ENCODE results near the gene DMBX1. TPM values are rescaled to one million over a fixed set of nuclear protein-coding genes. Genes with fewer than 3 reads are reported as not detected.

Gene DMBX1
- polyA plus RNA-seq, 6 donors from 2014 or later, result not detected

Other genes starting within 250 kb of the DMBX1 start
- 1 to 10 TPM in 1 of 6 donors, under 1 TPM in 1, not detected in 4; 0.84 to 1.4 TPM for gene RAD54L, start 242.1 kb upstream of the DMBX1 start, polyA plus RNA-seq (ENCODE audit: low read depth in 6 of 6)
- 10 to 100 TPM; 35.6 to 52.5 (median 46.0) TPM for gene LRRC41, start 186.2 kb upstream of the DMBX1 start, polyA plus RNA-seq (ENCODE audit: low read depth in 6 of 6)
- 100 to 1,000 TPM; 280 to 322 (median 304) TPM for gene UQCRH, start 186.1 kb upstream of the DMBX1 start, polyA plus RNA-seq (ENCODE audit: low read depth in 6 of 6)
- gene NSUN4, start 149.0 kb upstream of the DMBX1 start, polyA plus RNA-seq (ENCODE audit: low read depth in 6 of 6), result 10 to 100 TPM; 20.4 to 32.2 (median 23.6) TPM
- gene FAAH, start 95.5 kb upstream of the DMBX1 start, polyA plus RNA-seq (ENCODE audit: low read depth in 6 of 6), result 1 to 10 TPM in 1 of 6 donors, under 1 TPM in 2, not detected in 3; 0.34 to 1.4 (median 0.61) TPM
- gene KNCN, start 61.8 kb downstream of the DMBX1 start, polyA plus RNA-seq (ENCODE audit: low read depth in 6 of 6), result not detected
- gene MKNK1, start 114.4 kb downstream of the DMBX1 start, polyA plus RNA-seq (ENCODE audit: low read depth in 6 of 6), result 10 to 100 TPM; 14.2 to 23.8 (median 18.6) TPM
- 10 to 100 TPM in 5 of 6 donors, 1 to 10 TPM in 1; 8.5 to 18.2 (median 13.4) TPM for gene MOB3C, start 127.0 kb downstream of the DMBX1 start, polyA plus RNA-seq (ENCODE audit: low read depth in 6 of 6)
- 10 to 100 TPM; 45.0 to 87.6 (median 55.8) TPM for gene ATPAF1, start 178.5 kb downstream of the DMBX1 start, polyA plus RNA-seq (ENCODE audit: low read depth in 6 of 6)
- not detected for gene TEX38, start 182.0 kb downstream of the DMBX1 start, polyA plus RNA-seq (ENCODE audit: low read depth in 6 of 6)
- gene EFCAB14, start 229.3 kb downstream of the DMBX1 start, polyA plus RNA-seq (ENCODE audit: low read depth in 6 of 6), result 100 to 1,000 TPM in 3 of 6 donors, 10 to 100 TPM in 3; 70.0 to 114 (median 96.0) TPM